NCI-H748 (cell line): ENCODE results near the gene SLX1A.
"Not testable (repeated sequence)": the region's sequence is repeated elsewhere in the genome, so short reads cannot be mapped to it uniquely, and the experiment has no call there.

Source experiments
- DNase-seq: peaks from one replicate; lab custom pipeline; 2025; ENCODE audit not compliant: unreplicated experiment; lab: John Stamatoyannopoulos, UW

The SLX1A gene

GRCh38 chr16:30217082-30217481, 23.4 kb downstream of the SLX1A start:
- DNase-seq: not testable (repeated sequence)
